Astrocyte (in vitro differentiated cells and primary cell): ENCODE data around the gene ZNF683.

ENCODE experiments used
- EZH2 ChIP-seq: IDR thresholded peaks from 2 replicates; pipeline ENCODE4 v1.6.1; 2012; ENCODE audit warnings: mild to moderate bottlenecking, low read length, inconsistent platforms; ENCODE audit not compliant: insufficient read depth
- TF ChIP-seq, protein P1 (sequence below): IDR thresholded peaks from 2 replicates; pipeline ENCODE4 v1.5.1; 2011; ENCODE audit warnings: low read depth, mild to moderate bottlenecking, inconsistent platforms, low read length, moderate library complexity; ENCODE audit not compliant: insufficient read depth

DNA sequence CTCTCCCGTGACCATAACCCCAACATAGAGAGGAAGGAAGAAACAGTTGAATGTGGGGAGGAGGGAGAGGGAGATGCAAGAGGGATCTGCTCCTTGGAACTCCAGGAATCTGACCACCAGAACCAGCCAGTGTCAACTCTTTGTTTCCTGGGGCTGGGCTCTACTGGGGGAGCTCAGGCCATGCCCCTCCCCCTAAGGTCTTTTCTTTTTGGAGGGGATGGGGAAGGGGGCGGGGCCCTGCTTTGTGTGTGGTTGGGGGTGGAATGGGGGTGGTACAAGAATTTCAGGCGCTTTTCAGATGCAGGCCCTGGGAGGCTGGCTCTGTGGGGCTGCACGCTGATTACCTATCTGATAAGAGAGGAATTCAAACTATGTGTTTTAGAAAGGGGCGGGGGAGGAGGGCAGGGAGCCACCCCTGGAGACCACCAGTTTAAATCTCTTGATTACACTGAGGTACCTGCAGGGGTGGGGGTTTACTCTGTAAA, 46.4 kb upstream of the ZNF683 start:
- TF ChIP-seq, protein P1, sequence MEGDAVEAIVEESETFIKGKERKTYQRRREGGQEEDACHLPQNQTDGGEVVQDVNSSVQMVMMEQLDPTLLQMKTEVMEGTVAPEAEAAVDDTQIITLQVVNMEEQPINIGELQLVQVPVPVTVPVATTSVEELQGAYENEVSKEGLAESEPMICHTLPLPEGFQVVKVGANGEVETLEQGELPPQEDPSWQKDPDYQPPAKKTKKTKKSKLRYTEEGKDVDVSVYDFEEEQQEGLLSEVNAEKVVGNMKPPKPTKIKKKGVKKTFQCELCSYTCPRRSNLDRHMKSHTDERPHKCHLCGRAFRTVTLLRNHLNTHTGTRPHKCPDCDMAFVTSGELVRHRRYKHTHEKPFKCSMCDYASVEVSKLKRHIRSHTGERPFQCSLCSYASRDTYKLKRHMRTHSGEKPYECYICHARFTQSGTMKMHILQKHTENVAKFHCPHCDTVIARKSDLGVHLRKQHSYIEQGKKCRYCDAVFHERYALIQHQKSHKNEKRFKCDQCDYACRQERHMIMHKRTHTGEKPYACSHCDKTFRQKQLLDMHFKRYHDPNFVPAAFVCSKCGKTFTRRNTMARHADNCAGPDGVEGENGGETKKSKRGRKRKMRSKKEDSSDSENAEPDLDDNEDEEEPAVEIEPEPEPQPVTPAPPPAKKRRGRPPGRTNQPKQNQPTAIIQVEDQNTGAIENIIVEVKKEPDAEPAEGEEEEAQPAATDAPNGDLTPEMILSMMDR: no peak
- TF ChIP-seq EZH2: no peak
